ENCODE measurements around the gene GTF2A2. TPM values are rescaled to one million over a fixed set of nuclear protein-coding genes. Genes with fewer than 3 reads are reported as not detected.
"Not testable (repeated sequence)": the region's sequence is repeated elsewhere in the genome, so short reads cannot be mapped to it uniquely, and the experiment has no call there.

The GTF2A2 gene
- total RNA-seq, 1 donor from 2014 or later, result 59.4 TPM

DNA sequence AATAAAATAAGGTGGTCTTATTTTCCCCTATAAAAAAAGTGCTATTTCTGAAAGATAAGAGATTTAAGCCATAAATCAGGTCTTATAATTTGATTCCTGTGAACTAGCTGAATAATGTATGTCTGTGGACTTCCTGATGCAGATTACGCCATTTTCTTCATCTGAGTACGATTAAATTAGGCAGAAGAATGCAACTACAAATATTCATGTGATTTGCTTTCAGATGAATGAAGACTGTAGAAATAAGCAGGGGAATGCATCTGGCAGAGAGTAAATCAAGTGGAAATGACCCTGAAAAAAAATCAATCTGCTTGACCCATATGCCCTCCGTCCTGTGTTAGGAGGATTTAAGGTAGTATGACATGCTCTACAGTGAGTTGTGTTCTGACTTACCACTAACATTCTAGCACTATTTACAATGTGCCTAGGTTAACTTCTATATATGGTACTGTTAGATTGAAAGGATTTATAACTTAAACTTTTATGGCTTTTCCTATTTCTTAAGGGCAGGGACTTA lies 17.1 kb upstream of the GTF2A2 start:
- no peak for DNase-seq (ENCODE audit: low read depth, low spot score)

DNA sequence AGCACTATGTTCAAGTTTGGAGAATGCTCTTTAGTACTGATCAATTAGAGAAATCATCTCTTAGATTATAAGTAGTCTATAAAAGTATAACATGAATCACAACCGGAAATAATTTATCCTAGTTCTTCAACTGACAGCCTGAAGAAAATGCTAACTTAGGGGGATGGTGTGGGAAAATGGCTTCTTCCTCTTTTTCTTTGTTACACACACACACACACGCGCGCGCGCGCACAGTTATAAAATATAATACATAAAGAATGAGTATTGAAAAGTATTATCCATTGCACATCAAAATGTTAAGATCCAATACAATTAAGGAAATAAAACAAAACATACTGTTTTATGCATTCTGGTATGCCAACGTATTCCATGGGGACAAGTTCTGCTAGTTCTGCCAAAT lies 11.2 kb upstream of the GTF2A2 start:
- DNase-seq (ENCODE audit: low read depth, low spot score), result no peak

DNA sequence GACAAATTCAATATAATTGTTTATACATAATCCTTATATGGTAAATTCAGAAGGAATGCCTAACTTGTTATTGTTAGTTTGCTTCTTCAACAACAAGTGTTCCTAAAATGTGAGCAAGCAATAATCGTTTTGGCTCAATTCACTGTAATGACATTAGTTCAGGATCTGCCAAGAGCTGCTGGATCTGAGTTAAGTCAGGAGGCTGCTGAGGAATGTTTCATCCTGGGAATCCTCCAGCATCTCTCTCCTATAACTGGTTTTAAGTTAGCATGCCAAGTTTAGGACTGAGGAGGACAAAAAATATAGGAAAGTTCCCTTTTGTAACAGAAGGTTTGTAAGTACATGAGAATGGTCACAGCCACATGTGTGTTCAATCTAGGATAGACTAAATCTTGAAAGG lies 4.9 kb upstream of the GTF2A2 start:
- DNase-seq (ENCODE audit: low read depth, low spot score), result no peak

DNA sequence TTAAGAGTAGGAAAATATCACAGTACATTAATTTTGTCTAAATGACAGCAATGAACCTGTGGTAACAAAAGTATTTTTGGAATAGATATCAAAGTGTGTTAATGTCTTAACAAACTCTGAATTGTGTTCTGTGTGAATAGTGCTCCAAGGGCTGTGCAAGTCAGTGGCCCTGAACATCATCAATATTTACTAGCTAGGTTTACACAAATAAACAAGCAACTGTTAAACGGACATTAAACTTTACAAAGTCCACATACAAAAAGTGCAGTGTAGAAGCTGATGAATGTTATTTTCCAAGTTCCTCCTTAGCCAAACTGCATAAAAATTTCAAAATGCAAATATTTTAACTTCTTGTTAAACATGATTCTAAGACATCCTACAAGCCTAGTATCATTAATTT lies 2.1 kb upstream of the GTF2A2 start:
- DNase-seq (ENCODE audit: low read depth, low spot score), result no peak

- DNase-seq (ENCODE audit: low read depth, low spot score), result no peak
Observed at GRCh38 chr15:59657635-59658125, 365 bp upstream of the GTF2A2 start.

- DNase-seq (ENCODE audit: low read depth, low spot score), result no peak
Observed at GRCh38 chr15:59654046-59654445, 3.3 kb downstream of the GTF2A2 start.

DNA sequence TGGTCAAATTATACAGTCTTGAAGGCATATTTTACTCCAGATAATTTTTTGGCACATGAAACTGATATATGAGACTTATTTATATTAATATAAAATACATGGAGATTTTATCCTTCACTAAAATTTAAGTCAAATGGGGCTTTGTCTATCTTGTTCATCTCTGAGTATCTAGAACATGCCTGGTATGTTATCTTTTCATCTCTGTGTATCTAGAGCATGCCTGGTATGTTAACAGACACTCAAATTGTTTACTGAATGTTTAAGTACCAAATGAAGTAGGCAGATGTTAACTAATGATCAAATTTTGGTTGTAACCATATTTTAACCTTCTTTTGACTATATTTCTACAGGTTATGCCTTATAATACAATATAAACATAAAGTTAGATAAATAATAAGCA lies 7.7 kb downstream of the GTF2A2 start:
- no peak for DNase-seq (ENCODE audit: low read depth, low spot score)

- no peak for DNase-seq (ENCODE audit: low read depth, low spot score)
Observed at GRCh38 chr15:59647085-59647484, 10.2 kb downstream of the GTF2A2 start.

DNA sequence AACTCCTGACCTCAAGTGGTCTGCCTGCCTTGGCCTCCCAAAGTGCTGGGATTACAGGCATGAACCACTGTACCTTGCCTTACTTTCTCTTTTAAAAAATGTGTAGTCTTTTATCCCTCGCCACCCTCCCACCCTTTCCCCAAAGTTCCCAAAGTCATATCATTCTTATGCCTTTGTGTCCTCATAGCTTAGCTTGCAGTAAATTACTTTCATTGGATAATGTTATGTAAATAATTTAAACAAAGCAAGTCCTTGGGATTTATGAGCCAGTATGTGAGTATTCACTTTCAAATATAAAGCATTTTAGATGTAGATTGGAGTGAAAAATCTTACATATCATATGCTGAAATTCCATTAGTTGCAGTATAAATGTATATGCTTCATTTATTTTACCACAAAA lies 11.0 kb downstream of the GTF2A2 start:
- no peak for DNase-seq (ENCODE audit: low read depth, low spot score)

DNA sequence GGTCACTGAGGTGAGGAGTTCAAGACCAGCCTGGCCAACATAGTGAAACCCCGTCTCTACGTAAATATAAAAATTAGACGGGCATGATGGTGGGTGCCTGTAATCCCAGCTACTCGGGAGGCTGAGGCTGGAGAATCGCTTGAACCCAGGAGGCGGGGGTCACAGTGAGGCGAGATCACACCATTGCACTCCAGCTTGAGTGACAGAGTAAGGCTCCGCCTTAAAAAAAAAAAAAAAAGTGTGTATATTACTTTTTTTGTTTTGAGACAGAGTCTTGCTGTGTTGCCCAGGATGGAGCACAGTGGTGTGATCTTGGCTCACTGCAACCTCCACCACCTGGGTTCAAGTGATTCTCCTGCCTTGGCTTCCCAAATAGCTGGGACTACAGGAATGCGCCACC lies 11.5 kb downstream of the GTF2A2 start:
- DNase-seq (ENCODE audit: low read depth, low spot score), result not testable (repeated sequence)

GRCh38 chr15:59644756-59645155 lies 12.6 kb downstream of the GTF2A2 start:
- no peak for DNase-seq (ENCODE audit: low read depth, low spot score)

- DNase-seq (ENCODE audit: low read depth, low spot score), result no peak
Observed at GRCh38 chr15:59642351-59642750, 15.0 kb downstream of the GTF2A2 start.

DNA sequence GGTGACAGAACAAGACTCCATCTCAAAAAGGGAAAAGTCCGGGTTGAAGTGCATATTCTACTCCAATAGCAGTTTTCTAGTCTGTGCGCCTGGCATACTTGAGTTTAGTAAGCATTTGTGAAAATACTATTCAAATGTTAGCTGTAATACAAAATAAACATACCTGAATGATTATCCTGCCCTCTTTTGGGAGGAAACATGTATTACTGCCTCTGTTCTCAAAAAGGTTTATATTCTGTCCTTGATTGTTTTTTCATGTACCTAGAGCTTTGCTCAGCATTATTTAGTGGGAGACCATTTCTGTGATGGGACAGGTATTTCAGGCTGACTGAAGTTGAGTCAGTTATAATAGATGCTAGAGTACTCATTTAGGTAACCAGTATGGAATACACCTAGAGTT lies 19.8 kb downstream of the GTF2A2 start:
- not testable (repeated sequence) for DNase-seq (ENCODE audit: low read depth, low spot score)

- DNase-seq (ENCODE audit: low read depth, low spot score), result no peak
Observed at GRCh38 chr15:59636184-59636583, 21.1 kb downstream of the GTF2A2 start.

GRCh38 chr15:59632714-59633113 lies 24.6 kb downstream of the GTF2A2 start:
- DNase-seq (ENCODE audit: low read depth, low spot score), result no peak

DNA sequence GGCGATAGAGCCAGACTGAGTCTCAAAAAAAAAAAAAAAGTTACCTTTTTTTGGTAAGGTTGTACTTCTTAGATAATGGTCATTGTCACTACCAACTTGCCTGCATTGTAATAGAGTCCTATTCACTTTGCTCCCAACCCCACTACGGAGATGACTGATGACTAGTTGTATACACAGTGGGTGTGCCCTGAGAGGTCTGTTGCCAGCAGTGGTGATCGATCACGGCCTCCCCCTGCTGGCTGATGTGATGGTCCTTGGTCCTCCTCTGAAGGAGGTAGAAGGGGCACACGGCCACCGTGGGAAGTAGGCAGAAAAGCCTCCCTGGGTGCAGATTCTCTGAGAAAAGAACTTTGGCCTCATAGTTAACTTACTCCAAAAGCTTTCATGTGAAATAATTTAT lies 35.0 kb downstream of the GTF2A2 start:
- DNase-seq (ENCODE audit: low read depth, low spot score), result no peak

- no peak for DNase-seq (ENCODE audit: low read depth, low spot score)
Observed at GRCh38 chr15:59618406-59618805, 38.9 kb downstream of the GTF2A2 start.

DNA sequence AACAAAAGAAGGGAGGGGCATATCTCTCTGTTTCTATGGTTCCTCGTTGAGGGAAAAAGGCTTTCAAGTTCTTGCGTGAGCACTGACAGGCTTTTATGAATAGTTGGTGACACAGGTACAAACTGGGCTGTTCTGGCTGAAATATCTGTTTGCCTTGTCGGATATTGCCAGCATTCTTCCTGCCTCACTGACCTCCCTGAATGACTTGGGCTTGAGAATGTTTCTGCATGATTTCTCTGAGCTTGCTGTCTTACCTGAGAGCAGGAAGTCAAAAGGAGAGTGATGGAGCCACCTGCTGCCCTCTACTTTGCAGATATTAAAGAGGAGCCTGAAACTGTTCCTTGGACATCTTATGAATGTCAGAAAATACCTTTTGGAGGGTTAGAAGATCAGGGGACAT lies 40.9 kb downstream of the GTF2A2 start:
- no peak for DNase-seq (ENCODE audit: low read depth, low spot score)

- no peak for DNase-seq (ENCODE audit: low read depth, low spot score)
Observed at GRCh38 chr15:59615661-59616060, 41.7 kb downstream of the GTF2A2 start.

DNA sequence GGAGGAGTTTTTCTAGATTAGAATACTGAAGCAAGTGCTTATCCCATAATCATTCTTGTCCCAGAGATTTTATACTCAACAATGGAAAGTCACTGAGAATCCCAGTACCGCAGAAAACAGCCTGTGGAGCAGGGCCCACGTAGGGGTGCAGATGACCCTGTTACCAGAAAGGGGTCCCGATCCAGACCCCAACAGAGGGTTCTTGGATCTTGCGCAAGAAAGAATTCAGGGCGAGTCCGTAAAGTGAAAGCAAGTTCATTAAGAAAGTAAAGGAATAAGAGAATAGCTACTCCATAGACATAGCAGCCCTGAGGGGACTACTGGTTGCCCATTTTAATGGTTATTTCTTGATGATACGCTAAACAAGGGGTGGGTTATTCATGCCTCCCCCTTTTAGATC lies 43.2 kb downstream of the GTF2A2 start:
- DNase-seq (ENCODE audit: low read depth, low spot score), result no peak

DNA sequence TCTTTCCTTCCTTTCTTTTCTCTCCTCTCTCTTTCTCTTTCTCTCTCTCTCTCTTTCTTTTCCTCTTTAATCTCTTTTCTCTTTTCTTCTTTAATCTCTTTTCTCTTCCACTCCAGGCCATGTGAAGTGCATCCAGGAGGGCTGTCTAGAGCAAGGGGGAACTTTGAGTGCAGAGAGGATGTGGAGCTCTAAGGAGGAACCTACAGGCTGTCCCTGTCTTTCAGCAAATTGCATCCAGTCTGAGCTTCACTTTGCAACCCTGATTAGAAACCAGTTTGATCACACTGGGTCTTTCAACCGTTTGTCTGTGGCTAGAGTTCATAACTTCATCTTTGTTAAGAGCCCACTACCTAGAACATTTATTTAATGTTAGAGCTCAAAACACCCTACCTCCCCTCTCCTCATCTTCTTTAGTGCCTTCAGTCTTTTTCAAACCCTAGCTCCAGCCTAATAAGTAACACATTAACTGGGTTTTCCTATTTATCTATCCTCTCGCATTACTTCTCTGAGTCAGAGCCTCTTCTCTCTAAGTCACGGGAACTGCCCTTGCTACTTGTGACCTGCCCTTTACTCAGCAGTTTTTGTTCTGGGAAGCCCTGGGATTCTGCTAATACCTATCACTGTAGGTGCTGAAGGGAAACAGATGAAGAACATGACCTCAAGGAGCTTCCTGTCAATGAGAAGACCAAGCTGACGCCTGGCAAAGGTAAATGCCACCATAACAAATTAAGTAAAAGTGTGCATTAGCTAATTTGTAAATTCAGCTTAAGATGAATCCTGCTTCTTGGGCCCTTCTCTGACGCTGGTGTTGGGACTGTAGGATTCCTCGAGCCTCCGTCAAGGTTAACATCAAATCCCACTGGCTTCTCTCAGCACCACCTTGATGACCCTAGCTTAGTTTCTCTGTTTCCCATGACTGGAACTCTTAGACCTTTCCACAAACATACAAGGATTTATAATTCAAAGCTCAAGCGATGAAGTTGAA lies 45.7 kb downstream of the GTF2A2 start, which contains the start of gene GCNT3:
TSS of gene GCNT3 (plus strand) at position 508 of the 985 bp plus-strand sequence. CDS start 6,456 bp downstream, outside the sequence.
- no peak for DNase-seq (ENCODE audit: low read depth, low spot score)
